GM10847 (cell line): Measurements from ENCODE around the gene BARX1.

ENCODE experiments used
- POLR2A ChIP-seq: IDR thresholded peaks from 2 replicates; pipeline ENCODE4 v1.6.1; 2011; ENCODE audit not compliant: insufficient read length; ENCODE audit errors: extremely low read depth

Gene BARX1

DNA sequence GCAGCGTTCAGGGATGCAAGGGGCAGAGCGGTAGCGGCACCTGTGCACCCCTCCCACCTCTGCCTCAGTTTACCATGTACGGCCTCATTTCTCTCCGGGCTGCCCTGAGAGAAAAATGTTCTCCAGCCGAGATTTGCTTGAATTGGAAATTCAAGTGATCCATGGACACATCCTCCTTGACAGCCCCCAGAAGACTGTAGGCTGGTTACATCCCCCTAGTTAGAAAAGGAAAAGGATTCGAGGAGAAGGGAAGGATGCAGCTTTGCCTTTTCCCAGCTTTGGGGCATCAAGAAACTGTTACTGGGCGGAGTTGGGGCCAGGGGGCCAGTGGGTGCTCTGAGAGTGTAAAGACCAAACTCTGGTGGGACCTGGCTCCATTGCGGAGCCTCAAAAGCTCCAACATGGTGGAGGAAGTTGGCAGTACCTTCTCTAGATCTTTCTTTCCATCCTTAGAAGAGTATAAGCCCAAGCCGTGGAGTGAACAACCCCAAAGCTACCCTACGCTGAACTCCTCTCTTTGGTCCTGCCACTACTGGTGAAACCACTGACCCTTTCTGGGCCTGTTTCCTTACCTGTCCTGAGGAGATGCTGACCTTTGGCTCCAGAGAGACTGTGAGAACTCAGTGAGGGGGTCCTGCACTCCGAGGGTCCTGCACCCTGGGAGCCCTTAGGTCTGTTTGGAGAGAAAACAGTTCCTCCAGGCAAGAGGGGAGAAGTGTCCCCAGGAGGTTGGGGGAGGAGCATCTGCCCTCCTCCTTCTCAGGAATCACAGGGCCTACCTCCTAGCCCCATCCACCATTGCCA, 1.0 kb upstream of the BARX1 start:
- no peak for TF ChIP-seq POLR2A

DNA sequence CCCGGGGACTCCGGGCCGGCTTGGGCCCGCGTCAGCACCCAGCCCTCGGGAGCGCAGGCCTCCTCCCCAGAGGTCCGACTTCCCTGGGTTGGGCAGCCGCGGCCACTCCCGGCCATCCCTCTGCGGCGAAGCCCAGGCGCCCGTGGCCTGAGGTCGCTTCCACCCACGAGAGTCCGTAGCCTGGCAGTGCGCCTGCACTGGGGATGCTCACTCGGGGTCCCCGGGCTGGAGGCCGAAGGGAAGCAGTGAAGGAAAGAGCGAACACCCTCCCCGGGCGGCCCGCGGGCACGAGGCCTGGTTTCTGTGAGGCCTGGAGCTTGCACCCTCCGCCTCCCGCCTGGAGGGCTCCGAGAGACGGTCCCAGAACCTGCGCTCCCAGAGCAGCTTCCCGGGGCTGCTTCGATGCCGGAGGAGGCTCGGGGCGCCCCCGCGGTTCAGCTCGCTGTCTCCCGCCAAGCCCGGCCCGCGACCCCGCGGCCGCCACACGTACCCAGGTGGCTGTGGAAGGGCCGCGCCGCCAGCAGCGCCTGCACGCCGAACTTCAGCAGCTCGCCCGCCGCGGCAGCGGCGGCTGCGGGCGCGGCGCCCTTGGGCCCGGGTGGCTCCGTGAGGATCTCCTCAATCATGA, 607 bp downstream of the BARX1 start:
- TF ChIP-seq POLR2A = no peak

DNA sequence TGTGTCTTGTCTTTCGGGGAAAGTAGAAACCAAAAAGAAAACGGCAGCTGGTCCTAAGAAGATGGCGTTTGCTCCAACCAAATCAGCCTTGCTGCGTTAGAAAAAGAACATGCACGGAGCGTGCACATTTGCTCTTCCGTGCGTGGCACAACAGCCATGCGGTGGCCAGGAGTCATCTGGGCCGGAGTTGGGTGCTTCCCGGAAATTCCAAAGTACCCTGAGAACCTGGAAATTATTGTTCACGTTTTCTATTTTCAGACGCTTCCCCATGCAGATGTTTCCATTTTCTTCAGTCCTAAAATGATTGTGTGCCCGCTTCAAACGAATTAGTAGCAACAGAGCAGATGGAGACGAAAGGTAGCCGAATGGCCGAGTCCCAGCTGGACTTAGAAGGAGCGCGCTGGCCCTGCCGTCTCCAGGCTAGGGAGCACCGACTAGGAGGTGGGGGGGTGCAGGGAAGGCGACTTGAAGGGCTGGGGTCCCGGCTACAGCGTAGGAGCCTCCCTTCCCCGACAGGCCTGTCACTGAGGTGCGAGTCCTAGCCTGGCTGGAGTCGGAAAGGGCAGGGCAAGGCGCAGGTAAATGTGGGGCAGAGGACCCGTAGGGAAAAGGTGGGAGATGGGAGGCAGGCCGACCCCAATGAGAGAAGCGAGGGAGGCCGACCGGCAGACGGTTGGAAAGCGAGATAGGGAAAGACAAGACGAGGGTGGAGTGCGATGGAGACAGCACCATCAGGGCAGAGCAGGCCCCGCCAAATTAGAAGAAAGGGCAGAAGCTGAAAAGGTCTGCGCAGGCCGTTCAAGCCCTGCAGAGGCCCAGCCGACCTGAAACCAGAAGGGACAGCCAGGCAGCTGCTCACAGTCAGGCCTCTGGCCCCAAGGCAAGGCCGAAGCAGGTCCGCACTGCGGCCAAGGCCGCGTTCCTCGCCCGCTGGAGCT, 1.4 kb downstream of the BARX1 start:
- TF ChIP-seq POLR2A = no peak

DNA sequence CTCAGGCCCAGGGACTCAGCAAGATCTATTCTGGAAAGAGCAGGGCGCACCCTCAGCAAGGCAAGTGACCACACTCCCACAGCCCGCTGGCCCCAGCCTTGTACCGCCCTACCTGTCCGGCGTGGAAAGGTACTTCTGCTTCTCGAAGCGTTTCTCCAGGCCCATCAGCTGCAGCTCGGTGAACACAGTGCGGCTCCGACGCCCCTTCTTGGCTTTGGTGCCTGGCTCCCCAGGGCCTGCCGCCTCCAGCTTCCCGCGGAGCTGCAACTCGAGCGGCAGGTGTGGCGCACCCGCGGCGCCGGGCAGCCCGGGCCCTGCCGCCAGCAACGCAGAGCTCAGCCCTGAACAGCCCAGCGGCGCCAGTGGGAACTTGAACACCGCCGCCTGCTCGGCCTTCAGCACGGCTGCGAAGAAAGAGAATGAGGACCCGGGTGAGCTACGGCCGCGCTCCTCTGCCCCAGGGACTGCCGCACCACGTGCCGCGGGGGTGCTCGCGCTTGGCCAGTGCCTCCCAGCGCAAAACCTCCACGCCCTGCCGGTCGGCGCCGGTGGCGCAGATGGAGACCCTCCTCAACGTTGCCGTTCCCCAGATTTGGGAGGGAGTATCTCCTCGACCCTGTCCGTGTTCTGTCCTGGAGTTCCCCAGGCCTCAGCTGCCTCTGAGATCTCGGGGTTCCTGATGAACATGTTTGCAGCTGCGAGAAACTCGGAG, 2.2 kb downstream of the BARX1 start:
- no peak for TF ChIP-seq POLR2A

DNA sequence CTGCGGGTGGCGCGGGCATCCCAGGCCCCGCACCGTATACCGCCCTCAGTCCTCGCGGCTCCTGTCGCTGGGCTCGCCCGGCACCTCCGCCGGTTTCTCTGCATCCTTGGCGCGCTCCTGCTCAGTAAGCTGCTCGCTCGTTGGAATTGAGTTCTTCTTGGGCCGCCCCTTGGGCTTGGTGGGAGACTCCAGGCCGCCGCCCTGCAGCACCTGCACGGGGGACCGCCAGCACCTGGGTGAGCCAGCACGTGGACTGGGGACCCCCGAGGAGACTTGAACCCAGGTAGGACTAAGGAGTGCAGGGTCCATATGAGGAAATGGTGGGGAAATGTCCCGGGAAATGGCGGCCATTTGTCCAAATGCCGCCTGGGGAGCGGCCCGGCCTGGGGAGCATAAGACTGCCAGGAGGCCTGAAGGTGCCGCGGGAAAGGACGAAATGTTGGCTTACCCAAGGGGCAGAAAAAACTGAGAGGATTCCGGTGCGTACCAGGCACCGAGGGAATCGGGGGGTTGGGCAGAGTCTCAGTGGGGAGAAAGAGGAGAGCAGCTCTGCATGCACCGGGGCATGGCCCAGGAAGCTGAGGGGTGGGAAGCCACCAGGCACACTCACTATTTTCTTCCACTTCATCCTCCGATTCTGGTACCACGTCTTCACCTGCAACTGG, 2.9 kb downstream of the BARX1 start:
- TF ChIP-seq POLR2A = no peak

DNA sequence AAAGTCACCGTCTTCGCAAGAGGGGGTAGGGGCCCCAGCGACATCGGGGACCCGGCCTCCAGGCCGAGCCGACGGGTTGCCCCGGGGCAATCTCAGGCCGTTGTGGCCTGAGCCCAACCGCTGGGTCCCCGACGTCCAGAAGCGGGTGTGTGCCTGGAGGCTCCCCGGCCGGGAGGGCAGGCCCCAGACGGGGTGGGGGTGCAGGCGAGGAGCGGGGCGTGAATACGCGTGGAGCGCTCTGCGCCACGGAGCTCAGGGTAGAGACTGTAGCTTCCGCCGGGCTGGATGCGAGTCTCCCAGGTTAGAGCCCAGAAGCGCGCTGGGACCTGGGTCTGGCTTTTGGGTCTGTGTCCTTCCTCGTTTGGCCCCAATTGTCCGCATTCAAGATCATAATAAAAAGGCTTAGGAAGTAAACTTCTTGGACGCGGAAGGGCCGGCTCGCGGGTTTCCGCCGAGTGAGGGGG, 3.5 kb downstream of the BARX1 start:
- no peak for TF ChIP-seq POLR2A

DNA sequence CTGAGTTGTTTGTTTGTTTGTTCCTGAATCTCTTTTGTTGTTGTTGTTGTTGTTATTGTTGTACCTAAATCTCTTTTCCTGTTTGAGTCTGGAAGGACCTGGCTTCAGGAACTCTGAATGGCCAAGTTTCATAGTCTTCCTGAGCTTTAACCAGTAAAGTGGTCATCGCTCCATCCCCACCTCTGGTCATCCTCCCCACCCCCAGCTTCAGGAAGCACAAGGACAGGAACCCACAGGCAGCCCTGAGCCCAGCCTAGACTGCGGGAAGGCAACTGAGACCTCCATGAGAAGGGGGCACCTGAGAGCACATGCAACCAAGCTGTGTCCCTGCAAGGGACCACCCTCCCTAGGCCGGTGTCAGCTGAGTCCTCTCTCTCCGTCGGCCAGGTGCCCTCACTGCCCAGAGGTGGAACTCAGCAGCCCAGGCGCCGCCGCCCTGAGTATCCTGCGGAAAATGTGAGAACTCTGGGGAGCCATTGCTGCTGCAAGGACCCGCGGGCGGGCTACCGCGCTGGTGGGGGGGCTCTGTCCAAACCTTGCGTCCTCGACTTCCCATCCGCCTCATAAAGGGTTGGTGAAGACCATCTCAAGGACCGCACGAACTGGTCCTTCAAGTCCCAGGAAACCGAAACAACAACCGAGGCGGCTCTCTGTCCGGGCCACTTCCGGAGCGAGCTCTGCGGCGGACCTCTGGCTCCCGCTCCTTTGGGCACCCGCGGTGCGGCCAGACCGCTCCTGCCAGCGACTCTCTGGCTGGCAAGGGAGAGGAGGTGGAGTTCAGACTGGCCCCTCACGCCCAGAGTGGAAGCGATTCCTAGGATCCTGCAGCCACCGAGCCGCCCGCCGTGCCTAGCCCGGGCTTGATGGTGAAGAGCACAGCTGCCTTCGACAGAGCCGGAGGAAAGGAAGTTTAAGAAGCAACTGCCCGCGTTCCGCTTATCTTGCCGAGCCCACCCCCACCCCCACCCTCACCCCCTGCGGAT, 4.2 kb downstream of the BARX1 start:
- TF ChIP-seq POLR2A = no peak

DNA sequence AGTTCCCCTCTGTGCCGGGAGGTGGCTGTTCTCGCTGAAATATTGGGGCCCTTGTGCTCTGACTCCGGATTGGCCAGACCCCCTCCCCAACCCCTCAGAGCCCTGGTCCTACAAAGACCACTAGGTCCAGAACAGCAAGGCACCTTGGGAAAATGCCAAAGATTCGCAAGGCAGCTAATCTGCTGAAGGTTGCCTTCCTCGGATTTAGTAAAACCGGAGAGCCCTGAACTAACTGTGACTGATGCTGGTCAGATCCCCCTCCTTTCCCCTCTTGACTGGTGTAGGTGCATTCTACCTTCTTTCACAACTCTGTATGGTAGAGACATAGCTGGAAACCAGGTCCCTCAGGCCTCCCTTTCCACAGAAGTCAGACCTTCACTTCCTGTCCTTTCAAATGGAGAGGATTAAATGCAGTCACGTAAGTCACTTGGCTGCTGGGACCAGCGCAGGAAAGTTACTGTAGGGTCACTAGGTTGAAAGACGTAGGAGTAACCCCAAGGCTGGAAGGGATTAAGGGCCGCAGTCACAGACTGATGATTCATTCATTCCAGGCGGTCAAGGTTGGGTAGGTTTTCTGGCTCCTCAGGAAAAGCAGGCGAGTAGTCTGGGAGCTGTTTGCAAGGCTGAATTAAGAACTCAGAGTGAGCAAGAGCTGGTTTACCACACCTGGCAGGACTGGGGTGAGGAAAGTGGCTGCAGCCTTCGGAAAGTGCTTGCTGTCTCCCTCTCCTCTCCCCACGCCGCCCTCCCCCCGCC, 5.3 kb downstream of the BARX1 start:
- TF ChIP-seq POLR2A = no peak

DNA sequence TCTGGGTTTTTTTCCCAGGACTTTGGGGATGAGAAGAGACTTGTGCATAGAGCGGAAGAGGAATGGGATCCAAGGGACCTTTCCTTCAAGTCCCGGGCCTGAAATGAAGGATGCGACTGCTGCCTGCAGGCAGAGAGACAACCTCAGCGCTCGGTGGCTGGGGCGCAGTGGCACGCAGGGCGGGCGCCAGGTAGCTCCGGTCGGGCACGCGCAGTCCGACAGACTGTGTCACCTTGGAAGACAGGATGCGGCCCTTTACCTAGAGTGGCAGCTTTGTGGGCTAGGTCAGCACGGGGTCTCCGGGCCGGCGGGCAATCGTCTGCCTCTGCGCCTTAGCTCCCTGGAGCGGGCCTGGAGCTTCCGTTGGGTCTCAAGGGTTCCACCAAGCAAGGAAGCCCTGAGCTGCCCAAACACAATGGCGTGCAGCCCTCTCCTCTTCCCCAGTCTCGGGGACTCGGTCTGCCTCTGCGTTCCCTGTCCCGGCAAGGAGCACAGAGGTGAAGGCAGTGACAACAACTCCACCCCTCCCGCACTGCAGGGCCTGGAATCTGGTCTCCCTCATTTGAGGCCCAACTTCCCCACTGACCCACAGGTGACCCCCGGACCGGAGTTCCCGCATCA, 6.0 kb downstream of the BARX1 start:
- no peak for TF ChIP-seq POLR2A

DNA sequence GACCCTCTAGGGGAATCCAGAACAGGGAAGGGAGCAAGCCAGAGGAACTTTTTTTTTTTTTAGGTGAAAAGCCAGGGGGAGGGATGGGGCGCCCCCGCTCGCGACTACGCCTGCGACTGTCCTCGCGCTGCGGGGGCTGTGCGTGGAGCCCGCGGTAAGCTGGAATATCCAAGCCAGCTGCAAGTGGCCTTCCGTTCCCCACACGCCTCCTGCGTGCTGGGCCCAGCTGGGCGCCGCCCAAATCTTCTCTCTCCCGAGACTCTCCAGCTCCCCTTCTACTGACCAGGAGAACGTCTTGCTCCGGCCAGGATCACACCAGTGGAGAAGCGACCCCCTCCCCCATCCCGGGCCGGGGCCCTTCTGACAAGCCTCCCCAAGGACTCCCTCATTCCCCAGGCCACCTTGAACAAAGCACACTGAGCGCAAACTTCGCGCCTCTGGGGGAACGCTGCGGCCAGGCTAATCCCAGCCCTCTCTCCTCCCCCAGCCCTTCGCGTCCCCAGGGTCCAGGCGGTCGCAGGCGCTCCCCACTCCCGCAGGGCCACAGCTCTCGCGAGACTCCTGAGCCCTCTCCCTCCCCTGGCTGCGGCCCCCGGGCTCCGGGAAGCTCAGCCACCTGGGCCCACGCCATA, 6.6 kb downstream of the BARX1 start:
- TF ChIP-seq POLR2A = no peak

DNA sequence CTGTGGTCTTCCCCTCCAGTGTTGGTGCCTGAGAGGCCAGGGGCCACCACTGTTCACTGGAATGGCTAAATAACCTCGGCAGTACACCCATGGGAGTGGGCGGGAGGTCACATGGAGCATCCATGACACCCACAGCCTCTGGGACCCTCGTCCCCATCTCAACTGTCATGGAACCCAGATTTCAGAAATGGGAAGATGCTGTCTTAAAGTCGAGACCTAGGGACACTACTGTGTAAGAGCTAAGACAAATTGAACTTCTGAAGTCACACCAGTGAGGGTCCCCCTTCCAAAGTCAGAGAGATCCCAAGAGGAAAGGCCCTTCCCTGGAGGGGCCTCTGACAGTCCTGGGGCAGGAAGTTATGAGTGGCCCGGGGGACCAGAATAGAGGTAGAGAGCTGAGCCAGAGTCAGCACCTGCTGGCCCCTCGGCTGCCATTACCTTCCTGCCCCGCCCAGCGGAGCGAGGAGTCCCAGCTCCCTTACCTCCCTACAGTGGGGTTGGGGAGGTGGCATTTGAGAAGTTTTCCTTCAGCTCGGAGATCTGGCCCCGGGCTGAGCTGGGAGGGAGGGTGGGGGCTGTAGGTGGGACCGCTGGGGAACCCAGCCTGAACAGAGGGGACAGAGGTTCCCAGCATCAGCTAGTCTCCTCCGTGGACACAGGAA, 7.6 kb downstream of the BARX1 start:
- TF ChIP-seq POLR2A = no peak

DNA sequence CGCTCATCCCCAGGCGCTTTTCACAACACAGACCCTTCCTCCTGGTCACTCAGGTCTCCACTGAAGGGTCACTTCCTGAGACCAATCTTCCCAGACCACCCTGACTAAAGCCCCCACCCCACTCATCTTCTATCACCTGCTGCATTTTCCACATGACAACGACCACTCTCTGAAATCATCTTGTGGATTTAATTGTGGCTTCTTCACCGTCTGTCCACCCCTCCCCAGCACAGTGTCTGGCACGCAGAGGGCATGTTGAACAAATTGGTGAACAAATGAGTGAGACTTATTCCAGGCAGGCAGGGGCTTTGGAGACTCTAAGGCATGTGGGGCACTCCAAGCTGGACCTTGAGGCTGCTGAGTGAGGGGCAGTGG, 8.8 kb downstream of the BARX1 start:
- no peak for TF ChIP-seq POLR2A
